ENCODE results near the gene DOCK7. TPM values are rescaled to one million over a fixed set of nuclear protein-coding genes. Genes with fewer than 3 reads are reported as not detected.
"Not testable (repeated sequence)": the region's sequence is repeated elsewhere in the genome, so short reads cannot be mapped to it uniquely, and the experiment has no call there.

DOCK7 gene
- total and polyA plus RNA-seq, 2 experiments from 2014 or later: 41.5 to 83.8 TPM

- Histone ChIP-seq H4K20me1 (ENCODE audit: insufficient read depth) (no peaks in the 10 kb centered on the region), H2AFZ (no peak overlapping the region), H3K9me3 (ENCODE audit: low read depth) (no peaks in the 10 kb centered on the region), H3K9me2 (ENCODE audit: insufficient read depth) (no peaks in the 10 kb centered on the region), H3K9ac (no peak overlapping the region), H3K79me2 (ENCODE audit: insufficient read depth) (no peaks in the 10 kb centered on the region; the same call in 1 of the 2 replicates), H3K4me3 (no peak overlapping the region), H3F3A (ENCODE audit: insufficient read depth) (no peaks in the 10 kb centered on the region), H3K4me1 (ENCODE audit: insufficient read depth) (no peaks in the 10 kb centered on the region), H3K4me2 (ENCODE audit: unreplicated experiment) (no peak overlapping the region), H3K27ac (no peak overlapping the region), H3K27me3 (replicated peaks; ENCODE audit: insufficient read depth) (no peaks in the 10 kb centered on the region), H3K36me3 (ENCODE audit: low read depth) (peaks cover 11% of the 10 kb centered on the region)
- no peak for TF ChIP-seq EZH2 (IDR thresholded peaks at IDR 0.05; ENCODE audit: insufficient read depth, poor library complexity, severe bottlenecking)
- no peak for TF ChIP-seq EZH2phosphoT487 (IDR thresholded peaks at IDR 0.05; ENCODE audit: insufficient read depth, low read depth)
- in situ Hi-C loops (cut with MboI): no loop called here
- DNase-seq: no peak
Observed at GRCh38 chr1:62588000-62588399, 100.2 kb downstream of the DOCK7 start.

- Histone ChIP-seq H3K79me2 (ENCODE audit: insufficient read depth) (no peaks in the 10 kb centered on the region; the same call in 1 of the 2 replicates), H2AFZ (no peak overlapping the region), H3K27me3 (replicated peaks; ENCODE audit: insufficient read depth) (no peaks in the 10 kb centered on the region), H3F3A (ENCODE audit: insufficient read depth) (no peaks in the 10 kb centered on the region), H3K4me1 (ENCODE audit: insufficient read depth) (no peaks in the 10 kb centered on the region), H3K9me2 (ENCODE audit: insufficient read depth) (no peaks in the 10 kb centered on the region), H3K9ac (no peak overlapping the region), H3K4me2 (ENCODE audit: unreplicated experiment) (no peak overlapping the region), H4K20me1 (ENCODE audit: insufficient read depth) (no peaks in the 10 kb centered on the region), H3K27ac (no peak overlapping the region), H3K36me3 (ENCODE audit: low read depth) (peaks cover 27% of the 10 kb centered on the region), H3K9me3 (ENCODE audit: low read depth) (no peaks in the 10 kb centered on the region), H3K4me3 (no peak overlapping the region)
- in situ Hi-C loops (cut with MboI): no loop called here
- no peak for TF ChIP-seq EZH2phosphoT487 (IDR thresholded peaks at IDR 0.05; ENCODE audit: insufficient read depth, low read depth)
- TF ChIP-seq EZH2 (IDR thresholded peaks at IDR 0.05; ENCODE audit: insufficient read depth, poor library complexity, severe bottlenecking): no peak
- DNase-seq: no peak
- 4 to 14% methylated on average over 1 of the region's 1 CpG for WGBS, 2 experiments (ENCODE audit: low coverage in 1 of 2, low lambda C conversion rate in 2 of 2, missing lambda C conversion rate in 2 of 2)
Observed at GRCh38 chr1:62585469-62586155, 102.6 kb downstream of the DOCK7 start.

- no peak overlapping the region for H3K4me3 ChIP-seq
- H3K36me3 ChIP-seq (ENCODE audit: low read depth): peaks cover 37% of the 10 kb centered on the region
- no peaks in the 10 kb centered on the region for H4K20me1 ChIP-seq (ENCODE audit: insufficient read depth)
- H3K4me2 ChIP-seq (ENCODE audit: unreplicated experiment): no peak overlapping the region
- no peak overlapping the region for H3K27ac ChIP-seq
- no peaks in the 10 kb centered on the region for H3K4me1 ChIP-seq (ENCODE audit: insufficient read depth)
- H3F3A ChIP-seq (ENCODE audit: insufficient read depth): no peaks in the 10 kb centered on the region
- H3K9me2 ChIP-seq (ENCODE audit: insufficient read depth): no peaks in the 10 kb centered on the region
- H3K79me2 ChIP-seq (ENCODE audit: insufficient read depth): peaks cover 23% of the 10 kb centered on the region
- no peak overlapping the region for H2AFZ ChIP-seq
- TF ChIP-seq EZH2phosphoT487 (IDR thresholded peaks at IDR 0.05; ENCODE audit: insufficient read depth, low read depth) (no peak), EZH2 (IDR thresholded peaks at IDR 0.05; ENCODE audit: insufficient read depth, poor library complexity, severe bottlenecking) (no peak)
- no peaks in the 10 kb centered on the region for H3K27me3 ChIP-seq (replicated peaks; ENCODE audit: insufficient read depth)
- 65 to 78% methylated on average over 2 of the region's 2 CpGs for WGBS, 2 experiments (ENCODE audit: low coverage in 1 of 2, low lambda C conversion rate in 2 of 2, missing lambda C conversion rate in 2 of 2)
- H3K9me3 ChIP-seq (ENCODE audit: low read depth): no peaks in the 10 kb centered on the region
- H3K9ac ChIP-seq: no peak overlapping the region
- in situ Hi-C loops (cut with MboI): no loop called here
- no peak for DNase-seq
Observed at GRCh38 chr1:62573675-62574074, 114.5 kb downstream of the DOCK7 start.

- no peaks in the 10 kb centered on the region for H3K4me1 ChIP-seq (ENCODE audit: insufficient read depth)
- no peak overlapping the region for H2AFZ ChIP-seq
- H3K27me3 ChIP-seq (replicated peaks; ENCODE audit: insufficient read depth): no peaks in the 10 kb centered on the region
- H3F3A ChIP-seq (ENCODE audit: insufficient read depth): no peaks in the 10 kb centered on the region
- no peaks in the 10 kb centered on the region for H3K9me2 ChIP-seq (ENCODE audit: insufficient read depth)
- no peaks in the 10 kb centered on the region for H4K20me1 ChIP-seq (ENCODE audit: insufficient read depth)
- TF ChIP-seq EZH2phosphoT487 (IDR thresholded peaks at IDR 0.05; ENCODE audit: insufficient read depth, low read depth) (no peak), EZH2 (IDR thresholded peaks at IDR 0.05; ENCODE audit: insufficient read depth, poor library complexity, severe bottlenecking) (no peak)
- no peak overlapping the region for H3K9ac ChIP-seq
- H3K4me3 ChIP-seq: no peak overlapping the region
- no peak for DNase-seq
- in situ Hi-C loops (cut with MboI): no loop called here
- no peak overlapping the region for H3K27ac ChIP-seq
- peaks cover 42% of the 10 kb centered on the region for H3K36me3 ChIP-seq (ENCODE audit: low read depth)
- no peaks in the 10 kb centered on the region for H3K9me3 ChIP-seq (ENCODE audit: low read depth)
- H3K79me2 ChIP-seq (ENCODE audit: insufficient read depth): peaks cover 28% of the 10 kb centered on the region
- no peak overlapping the region for H3K4me2 ChIP-seq (ENCODE audit: unreplicated experiment)
Observed at GRCh38 chr1:62572476-62572875, 115.7 kb downstream of the DOCK7 start.

GRCh38 chr1:62571517-62571916 lies 116.7 kb downstream of the DOCK7 start:
- H3K27me3 ChIP-seq (replicated peaks; ENCODE audit: insufficient read depth); H3K9me2 ChIP-seq (ENCODE audit: insufficient read depth); H3K4me1 ChIP-seq (ENCODE audit: insufficient read depth); H3F3A ChIP-seq (ENCODE audit: insufficient read depth); H3K4me3 ChIP-seq; H2AFZ ChIP-seq; DNase-seq; H4K20me1 ChIP-seq (ENCODE audit: insufficient read depth); H3K9me3 ChIP-seq (ENCODE audit: low read depth); in situ Hi-C loops (cut with MboI); H3K9ac ChIP-seq; H3K27ac ChIP-seq; H3K4me2 ChIP-seq (ENCODE audit: unreplicated experiment): not testable (repeated sequence)
- 96 to 100% methylated on average over 4 of the region's 4 CpGs for WGBS, 2 experiments (ENCODE audit: low coverage in 1 of 2, low lambda C conversion rate in 2 of 2, missing lambda C conversion rate in 2 of 2)
- Histone ChIP-seq H3K36me3 (ENCODE audit: low read depth) (peaks cover 33% of the 10 kb centered on the region), H3K79me2 (ENCODE audit: insufficient read depth) (peaks cover 38% of the 10 kb centered on the region)

GRCh38 chr1:62567926-62568325 lies 120.3 kb downstream of the DOCK7 start:
- H3K4me2 ChIP-seq (ENCODE audit: unreplicated experiment); H2AFZ ChIP-seq; H3K27me3 ChIP-seq (replicated peaks; ENCODE audit: insufficient read depth); H3K27ac ChIP-seq; H3K9me3 ChIP-seq (ENCODE audit: low read depth); H3K4me1 ChIP-seq (ENCODE audit: insufficient read depth); in situ Hi-C loops (cut with MboI); H3F3A ChIP-seq (ENCODE audit: insufficient read depth); H3K9me2 ChIP-seq (ENCODE audit: insufficient read depth); H3K4me3 ChIP-seq; H4K20me1 ChIP-seq (ENCODE audit: insufficient read depth); H3K9ac ChIP-seq: not testable (repeated sequence)
- WGBS, 2 experiments (ENCODE audit: low coverage in 1 of 2, low lambda C conversion rate in 2 of 2, missing lambda C conversion rate in 2 of 2): 34 to 61% methylated on average over 1 of the region's 1 CpG
- Histone ChIP-seq H3K36me3 (ENCODE audit: low read depth) (peaks cover 19% of the 10 kb centered on the region), H3K79me2 (ENCODE audit: insufficient read depth) (peaks cover 64% of the 10 kb centered on the region)
- peak; percentile 4 for DNase-seq

- H3K9me2 ChIP-seq (ENCODE audit: insufficient read depth); H2AFZ ChIP-seq; H3K9ac ChIP-seq; H3K27me3 ChIP-seq (replicated peaks; ENCODE audit: insufficient read depth); DNase-seq; H3K4me2 ChIP-seq (ENCODE audit: unreplicated experiment); H3K4me1 ChIP-seq (ENCODE audit: insufficient read depth); in situ Hi-C loops (cut with MboI); H3K27ac ChIP-seq; H3F3A ChIP-seq (ENCODE audit: insufficient read depth); H3K9me3 ChIP-seq (ENCODE audit: low read depth); H4K20me1 ChIP-seq (ENCODE audit: insufficient read depth); H3K4me3 ChIP-seq: not testable (repeated sequence)
- WGBS, 2 experiments (ENCODE audit: low coverage in 1 of 2, low lambda C conversion rate in 2 of 2, missing lambda C conversion rate in 2 of 2): 97 to 100% methylated on average over 1 of the region's 1 CpG
- peaks cover 12% of the 10 kb centered on the region; the same call in 1 of the 2 replicates for H3K36me3 ChIP-seq (ENCODE audit: low read depth)
- peaks cover 64% of the 10 kb centered on the region for H3K79me2 ChIP-seq (ENCODE audit: insufficient read depth)
Observed at GRCh38 chr1:62567182-62567581, 121.0 kb downstream of the DOCK7 start.

Data from GM23248 (cell line).